Epithelial cell of esophagus (primary cell): Measurements from ENCODE around the gene GORASP1.

Source experiments
- DNase-seq: peaks from one replicate; pipeline ENCODE4 v3.0.0; 2010; ENCODE audit warnings: low read depth
- H3K4me3 ChIP-seq: 2 replicates; pipeline ENCODE4 v1.5.1; 2011; ENCODE audit warnings: mild to moderate bottlenecking, low read length, control low read depth
- CTCF ChIP-seq: IDR thresholded peaks from 2 replicates; pipeline ENCODE4 v1.5.1; 2011; ENCODE audit warnings: low read depth, mild to moderate bottlenecking, low read length, control low read depth, inconsistent platforms; ENCODE audit not compliant: insufficient read depth; ENCODE audit errors: missing control alignments

GORASP1 gene

GRCh38 chr3:39121621-39122020, 14.2 kb upstream of the GORASP1 start:
- TF ChIP-seq CTCF: no peak
- no peak for DNase-seq
- H3K4me3 ChIP-seq: no peak overlapping the region

- H3K4me3 ChIP-seq: no peak overlapping the region
- no peak for TF ChIP-seq CTCF
- no peak for DNase-seq
These were observed 11.7 kb upstream of the GORASP1 start for GRCh38 chr3:39118931-39119660.

- no peak for TF ChIP-seq CTCF
- no peak overlapping the region for H3K4me3 ChIP-seq
- no peak for DNase-seq
These were observed 10.7 kb upstream of the GORASP1 start for GRCh38 chr3:39118079-39118478.

GRCh38 chr3:39115870-39116269, 8.4 kb upstream of the GORASP1 start:
- H3K4me3 ChIP-seq: no peak overlapping the region
- no peak for DNase-seq
- no peak for TF ChIP-seq CTCF

GRCh38 chr3:39114456-39114855, 7.0 kb upstream of the GORASP1 start:
- no peak overlapping the region for H3K4me3 ChIP-seq
- DNase-seq: no peak
- no peak for TF ChIP-seq CTCF

- H3K4me3 ChIP-seq: no peak overlapping the region
- no peak for TF ChIP-seq CTCF
- no peak for DNase-seq
These were observed 5.9 kb upstream of the GORASP1 start for GRCh38 chr3:39113291-39113690.

- H3K4me3 ChIP-seq: no peak overlapping the region
- TF ChIP-seq CTCF: no peak
- DNase-seq: no peak
These were observed 5.1 kb upstream of the GORASP1 start for GRCh38 chr3:39112535-39112934.
